T-helper 1 cell treated with Interleukin-12 subunit alpha and Interleukin-12 subunit beta and Interleukin-4 antibody, amounts not matched to agents 30 μg/mL and 1 μg/mL, for 36 hours (primary cell): ENCODE results near the gene ZIC1.

Experiments used
- H3K27ac Mint-ChIP-seq: one replicate; pipeline ENCODE4 v1.8.0; 2021; ENCODE audit warnings: mild to moderate bottlenecking, mixed read lengths
- H3K27me3 Mint-ChIP-seq: one replicate; pipeline ENCODE4 v1.8.0; 2021; ENCODE audit warnings: low read depth, mixed read lengths
- H3K36me3 Mint-ChIP-seq: one replicate; pipeline ENCODE4 v1.8.0; 2021; ENCODE audit warnings: low read depth, mixed read lengths
- H3K4me1 Mint-ChIP-seq: one replicate; pipeline ENCODE4 v1.8.0; 2021; ENCODE audit warnings: low read depth, mixed read lengths
- H3K4me3 Mint-ChIP-seq: one replicate; pipeline ENCODE4 v1.8.0; 2021; ENCODE audit warnings: mild to moderate bottlenecking, moderate library complexity, mixed read lengths
- H3K9me3 Mint-ChIP-seq: one replicate; pipeline ENCODE4 v1.8.0; 2021; ENCODE audit warnings: mixed read lengths

Gene ZIC1

GRCh38 chr3:147409143-147410115, at the start of gene ZIC1:
Gene ZIC1 (plus strand): TSS chr3:147409365. CDS start chr3:147410113, 748 bp downstream.
- Mint-ChIP-seq H3K36me3 (peaks cover 13% of the 10 kb centered on the region), H3K4me3 (peak within 1 kb of the TSS; percentile 47), H3K9me3 (peaks cover 18% of the 10 kb centered on the region), H3K27ac (peak within 1 kb of the TSS; percentile 82), H3K27me3 (peaks cover 86% of the 10 kb centered on the region), H3K4me1 (peaks cover 13% of the 10 kb centered on the region)

GRCh38 chr3:147360051-147360439, 49.1 kb upstream of the ZIC1 start:
- Mint-ChIP-seq H3K4me1 (peaks cover 3% of the 10 kb centered on the region), H3K9me3 (no peaks in the 10 kb centered on the region), H3K27me3 (peaks cover 79% of the 10 kb centered on the region), H3K4me3 (no peak overlapping the region), H3K36me3 (no peaks in the 10 kb centered on the region), H3K27ac (no peak overlapping the region)

GRCh38 chr3:147360646-147361453, 48.3 kb upstream of the ZIC1 start:
- Mint-ChIP-seq H3K36me3 (no peaks in the 10 kb centered on the region), H3K27me3 (peaks cover 74% of the 10 kb centered on the region), H3K9me3 (no peaks in the 10 kb centered on the region), H3K4me3 (no peak overlapping the region), H3K4me1 (peaks cover 3% of the 10 kb centered on the region), H3K27ac (no peak overlapping the region)

GRCh38 chr3:147361454-147362420, 47.4 kb upstream of the ZIC1 start:
- Mint-ChIP-seq H3K9me3 (no peaks in the 10 kb centered on the region), H3K27me3 (peaks cover 68% of the 10 kb centered on the region), H3K4me3 (no peak overlapping the region), H3K4me1 (peaks cover 3% of the 10 kb centered on the region), H3K36me3 (no peaks in the 10 kb centered on the region), H3K27ac (no peak overlapping the region)

- peaks cover 3% of the 10 kb centered on the region for H3K4me1 Mint-ChIP-seq
- H3K27me3 Mint-ChIP-seq = peaks cover 66% of the 10 kb centered on the region
- H3K27ac Mint-ChIP-seq = no peak overlapping the region
- H3K9me3 Mint-ChIP-seq = no peaks in the 10 kb centered on the region
- H3K4me3 Mint-ChIP-seq = no peak overlapping the region
- H3K36me3 Mint-ChIP-seq = no peaks in the 10 kb centered on the region
Observed at GRCh38 chr3:147364771-147365170, 44.4 kb upstream of the ZIC1 start.

- no peak overlapping the region for H3K4me3 Mint-ChIP-seq
- H3K9me3 Mint-ChIP-seq = no peaks in the 10 kb centered on the region
- H3K4me1 Mint-ChIP-seq = peaks cover 3% of the 10 kb centered on the region
- H3K36me3 Mint-ChIP-seq = no peaks in the 10 kb centered on the region
- no peak overlapping the region for H3K27ac Mint-ChIP-seq
- peaks cover 66% of the 10 kb centered on the region for H3K27me3 Mint-ChIP-seq
Observed at GRCh38 chr3:147365196-147366115, 43.7 kb upstream of the ZIC1 start.

- no peaks in the 10 kb centered on the region for H3K9me3 Mint-ChIP-seq
- no peak overlapping the region for H3K4me3 Mint-ChIP-seq
- peaks cover 71% of the 10 kb centered on the region for H3K27me3 Mint-ChIP-seq
- no peak overlapping the region for H3K27ac Mint-ChIP-seq
- no peaks in the 10 kb centered on the region for H3K36me3 Mint-ChIP-seq
- H3K4me1 Mint-ChIP-seq = no peaks in the 10 kb centered on the region
Observed at GRCh38 chr3:147367676-147368075, 41.5 kb upstream of the ZIC1 start.

- Mint-ChIP-seq H3K9me3 (no peaks in the 10 kb centered on the region), H3K27ac (no peak overlapping the region), H3K4me1 (no peaks in the 10 kb centered on the region), H3K4me3 (no peak overlapping the region), H3K36me3 (no peaks in the 10 kb centered on the region), H3K27me3 (peaks cover 76% of the 10 kb centered on the region)
Observed at GRCh38 chr3:147368151-147368550, 41.0 kb upstream of the ZIC1 start.

- no peaks in the 10 kb centered on the region for H3K4me1 Mint-ChIP-seq
- H3K9me3 Mint-ChIP-seq = no peaks in the 10 kb centered on the region
- peaks cover 80% of the 10 kb centered on the region for H3K27me3 Mint-ChIP-seq
- H3K27ac Mint-ChIP-seq = no peak overlapping the region
- H3K4me3 Mint-ChIP-seq = no peak overlapping the region
- H3K36me3 Mint-ChIP-seq = no peaks in the 10 kb centered on the region
Observed at GRCh38 chr3:147368561-147369221, 40.5 kb upstream of the ZIC1 start.

GRCh38 chr3:147369231-147369630, 39.9 kb upstream of the ZIC1 start:
- H3K36me3 Mint-ChIP-seq = no peaks in the 10 kb centered on the region
- no peak overlapping the region for H3K27ac Mint-ChIP-seq
- H3K9me3 Mint-ChIP-seq = no peaks in the 10 kb centered on the region
- H3K27me3 Mint-ChIP-seq = peaks cover 80% of the 10 kb centered on the region
- no peaks in the 10 kb centered on the region for H3K4me1 Mint-ChIP-seq
- no peak overlapping the region for H3K4me3 Mint-ChIP-seq

GRCh38 chr3:147369661-147370123, 39.5 kb upstream of the ZIC1 start:
- Mint-ChIP-seq H3K36me3 (no peaks in the 10 kb centered on the region), H3K9me3 (no peaks in the 10 kb centered on the region), H3K27ac (no peak overlapping the region), H3K4me3 (no peak overlapping the region), H3K27me3 (peaks cover 81% of the 10 kb centered on the region), H3K4me1 (no peaks in the 10 kb centered on the region)

GRCh38 chr3:147370349-147370748, 38.8 kb upstream of the ZIC1 start:
- no peak overlapping the region for H3K4me3 Mint-ChIP-seq
- peaks cover 79% of the 10 kb centered on the region for H3K27me3 Mint-ChIP-seq
- H3K4me1 Mint-ChIP-seq = no peaks in the 10 kb centered on the region
- no peaks in the 10 kb centered on the region for H3K36me3 Mint-ChIP-seq
- H3K27ac Mint-ChIP-seq = no peak overlapping the region
- no peaks in the 10 kb centered on the region for H3K9me3 Mint-ChIP-seq

GRCh38 chr3:147371140-147371539, 38.0 kb upstream of the ZIC1 start:
- Mint-ChIP-seq H3K27me3 (peaks cover 83% of the 10 kb centered on the region), H3K4me1 (no peaks in the 10 kb centered on the region), H3K36me3 (no peaks in the 10 kb centered on the region), H3K4me3 (no peak overlapping the region), H3K9me3 (no peaks in the 10 kb centered on the region), H3K27ac (no peak overlapping the region)
